ENCODE measurements around the gene DOCK4.

DNA sequence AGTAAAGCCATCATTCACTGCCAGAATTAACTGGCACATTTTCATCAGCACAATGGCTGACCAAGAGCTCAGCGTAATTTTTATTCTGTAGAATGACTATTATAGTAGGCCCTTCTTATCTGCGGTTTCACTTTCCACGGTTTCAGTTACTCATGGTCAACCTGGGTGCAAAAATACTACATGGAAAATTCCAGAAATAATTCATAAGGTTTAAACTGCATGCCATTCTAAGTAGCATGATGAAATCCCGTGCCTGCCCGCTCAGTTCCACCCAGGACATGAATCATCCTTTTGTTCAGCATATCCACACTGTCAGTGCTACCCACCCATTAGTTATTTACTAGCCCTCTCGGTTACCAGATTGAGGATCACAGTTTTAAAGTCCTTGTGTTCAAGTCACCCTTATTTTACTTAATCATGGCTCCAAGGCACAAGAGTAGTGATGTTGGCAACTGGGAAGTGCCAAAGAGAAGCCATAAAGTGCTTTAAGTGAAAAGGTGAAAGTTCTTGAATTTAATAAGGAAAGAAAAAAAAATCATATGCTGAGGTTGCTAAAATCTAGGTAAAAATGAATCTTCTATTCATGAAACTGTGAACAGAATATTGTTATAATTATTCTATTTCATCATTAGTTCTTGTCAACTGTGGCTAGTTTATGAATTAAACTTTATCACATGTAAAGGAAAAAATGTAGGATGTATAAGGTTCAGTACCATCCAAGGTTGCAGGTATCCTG lies 204.9 kb downstream of the DOCK4 start:
- no peak for TF ChIP-seq POLR2A (IDR thresholded peaks at IDR 0.05; ENCODE audit: control extremely low read depth in 1 of 2, low read depth in 2 of 2, low read length in 2 of 2)
- TF ChIP-seq SRF (IDR thresholded peaks at IDR 0.05; ENCODE audit: low read depth, low read length) = no peak
- TF ChIP-seq HDAC2 (IDR thresholded peaks at IDR 0.05; ENCODE audit: borderline replicate concordance in 1 of 2, low read depth in 2 of 2, low read length in 2 of 2) = no peak
- TF ChIP-seq BACH1 (IDR thresholded peaks at IDR 0.05; ENCODE audit: low read length) = no peak
- TF ChIP-seq, protein P1, sequence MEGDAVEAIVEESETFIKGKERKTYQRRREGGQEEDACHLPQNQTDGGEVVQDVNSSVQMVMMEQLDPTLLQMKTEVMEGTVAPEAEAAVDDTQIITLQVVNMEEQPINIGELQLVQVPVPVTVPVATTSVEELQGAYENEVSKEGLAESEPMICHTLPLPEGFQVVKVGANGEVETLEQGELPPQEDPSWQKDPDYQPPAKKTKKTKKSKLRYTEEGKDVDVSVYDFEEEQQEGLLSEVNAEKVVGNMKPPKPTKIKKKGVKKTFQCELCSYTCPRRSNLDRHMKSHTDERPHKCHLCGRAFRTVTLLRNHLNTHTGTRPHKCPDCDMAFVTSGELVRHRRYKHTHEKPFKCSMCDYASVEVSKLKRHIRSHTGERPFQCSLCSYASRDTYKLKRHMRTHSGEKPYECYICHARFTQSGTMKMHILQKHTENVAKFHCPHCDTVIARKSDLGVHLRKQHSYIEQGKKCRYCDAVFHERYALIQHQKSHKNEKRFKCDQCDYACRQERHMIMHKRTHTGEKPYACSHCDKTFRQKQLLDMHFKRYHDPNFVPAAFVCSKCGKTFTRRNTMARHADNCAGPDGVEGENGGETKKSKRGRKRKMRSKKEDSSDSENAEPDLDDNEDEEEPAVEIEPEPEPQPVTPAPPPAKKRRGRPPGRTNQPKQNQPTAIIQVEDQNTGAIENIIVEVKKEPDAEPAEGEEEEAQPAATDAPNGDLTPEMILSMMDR (IDR thresholded peaks at IDR 0.05; ENCODE audit: control extremely low read depth in 1 of 3, insufficient read depth in 1 of 3, low read depth in 1 of 3, low read length in 3 of 3) = no peak
- TF ChIP-seq BRCA1 (IDR thresholded peaks at IDR 0.05; ENCODE audit: low read depth, low read length) = no peak
- TF ChIP-seq KDM1A (IDR thresholded peaks at IDR 0.05; ENCODE audit: borderline replicate concordance, low read length) = no peak
- no peak for TF ChIP-seq CEBPB (IDR thresholded peaks at IDR 0.05; ENCODE audit: low read depth, low read length)
- TF ChIP-seq NANOG (IDR thresholded peaks at IDR 0.05; ENCODE audit: insufficient read depth, low read depth, low read length, poor library complexity, severe bottlenecking) = no peak
- TF ChIP-seq POLR2AphosphoS5 (IDR thresholded peaks at IDR 0.05; ENCODE audit: low read depth, low read length) = no peak
- TF ChIP-seq TAF1 (IDR thresholded peaks at IDR 0.05; ENCODE audit: low read depth, low read length) = no peak

All from H1 (cell line).